Measurements from ENCODE around the gene CISH. TPM values are rescaled to one million over a fixed set of nuclear protein-coding genes. Genes with fewer than 3 reads are reported as not detected.

Gene CISH
- total RNA-seq, 1 experiment from 2014 or later: 0.26 TPM

DNA sequence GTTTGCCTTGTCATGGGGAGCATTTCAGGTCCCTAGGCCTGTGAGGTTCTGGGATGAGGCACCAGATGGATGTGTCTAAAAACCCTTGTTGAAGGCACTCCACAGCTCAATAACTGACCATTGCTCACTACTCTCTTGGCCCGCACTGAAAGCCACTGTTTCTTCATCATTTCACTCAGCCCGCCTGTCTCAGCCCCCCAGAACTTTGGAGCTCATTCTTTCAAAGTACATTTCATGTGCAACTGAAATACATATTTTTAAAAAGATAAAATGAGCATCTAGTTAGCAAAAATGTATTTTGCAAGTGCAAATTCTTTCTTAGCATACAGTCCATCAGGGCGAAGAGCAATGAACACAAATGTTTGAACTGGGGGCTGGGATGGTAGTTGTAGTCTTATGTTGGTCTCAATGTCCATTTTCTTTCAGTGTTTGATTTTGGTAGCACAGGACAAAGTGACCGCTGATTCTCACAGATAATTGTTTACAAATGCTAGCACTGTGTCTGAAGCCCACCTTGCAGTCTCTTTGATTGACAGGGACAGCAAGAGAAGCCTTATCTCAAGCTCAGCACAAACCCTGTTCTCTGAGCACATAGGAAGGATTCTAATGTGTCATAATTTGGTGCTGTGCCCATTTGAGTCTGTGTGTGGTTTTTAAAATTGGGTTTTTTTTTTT, 22.7 kb downstream of the CISH start:
- H3K9me3 Mint-ChIP-seq (ENCODE audit: unreplicated experiment): no peaks in the 10 kb centered on the region
- H3K27ac Mint-ChIP-seq (ENCODE audit: low read depth, unreplicated experiment): no peak overlapping the region
- intact Hi-C loops (cut with micrococcal nuclease): no loop called here
- no TSS peak for BruUV-seq (replicated peaks)
- H3K27me3 Mint-ChIP-seq (ENCODE audit: insufficient read depth, unreplicated experiment): no peaks in the 10 kb centered on the region
- H3K36me3 Mint-ChIP-seq (ENCODE audit: insufficient read depth, unreplicated experiment): no peaks in the 10 kb centered on the region
- peaks cover 12% of the 10 kb centered on the region for H3K4me1 Mint-ChIP-seq (ENCODE audit: insufficient read depth, unreplicated experiment)
- POLR2A ChIA-PET: interaction anchor here (0.8 to 3.9 kb wide), 6 partner anchors 10 to 238 kb away, joined by 3 to 15 read pairs (median 6); partner anchors contain the start of genes CYB561D2, HEMK1 and NPRL2
- no peak for DNase-seq (ENCODE audit: unreplicated experiment)
- TF ChIP-seq, protein P1, sequence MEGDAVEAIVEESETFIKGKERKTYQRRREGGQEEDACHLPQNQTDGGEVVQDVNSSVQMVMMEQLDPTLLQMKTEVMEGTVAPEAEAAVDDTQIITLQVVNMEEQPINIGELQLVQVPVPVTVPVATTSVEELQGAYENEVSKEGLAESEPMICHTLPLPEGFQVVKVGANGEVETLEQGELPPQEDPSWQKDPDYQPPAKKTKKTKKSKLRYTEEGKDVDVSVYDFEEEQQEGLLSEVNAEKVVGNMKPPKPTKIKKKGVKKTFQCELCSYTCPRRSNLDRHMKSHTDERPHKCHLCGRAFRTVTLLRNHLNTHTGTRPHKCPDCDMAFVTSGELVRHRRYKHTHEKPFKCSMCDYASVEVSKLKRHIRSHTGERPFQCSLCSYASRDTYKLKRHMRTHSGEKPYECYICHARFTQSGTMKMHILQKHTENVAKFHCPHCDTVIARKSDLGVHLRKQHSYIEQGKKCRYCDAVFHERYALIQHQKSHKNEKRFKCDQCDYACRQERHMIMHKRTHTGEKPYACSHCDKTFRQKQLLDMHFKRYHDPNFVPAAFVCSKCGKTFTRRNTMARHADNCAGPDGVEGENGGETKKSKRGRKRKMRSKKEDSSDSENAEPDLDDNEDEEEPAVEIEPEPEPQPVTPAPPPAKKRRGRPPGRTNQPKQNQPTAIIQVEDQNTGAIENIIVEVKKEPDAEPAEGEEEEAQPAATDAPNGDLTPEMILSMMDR (IDR thresholded peaks at IDR 0.05; ENCODE audit: unreplicated experiment): no peak
- H3K4me3 Mint-ChIP-seq (ENCODE audit: unreplicated experiment): no peak overlapping the region
- CTCF ChIA-PET: interaction anchor here (0.6 to 5.8 kb wide), 6 partner anchors 11 to 121 kb away, joined by 3 to 71 read pairs (median 4); partner anchors contain the start of gene CISH

DNA sequence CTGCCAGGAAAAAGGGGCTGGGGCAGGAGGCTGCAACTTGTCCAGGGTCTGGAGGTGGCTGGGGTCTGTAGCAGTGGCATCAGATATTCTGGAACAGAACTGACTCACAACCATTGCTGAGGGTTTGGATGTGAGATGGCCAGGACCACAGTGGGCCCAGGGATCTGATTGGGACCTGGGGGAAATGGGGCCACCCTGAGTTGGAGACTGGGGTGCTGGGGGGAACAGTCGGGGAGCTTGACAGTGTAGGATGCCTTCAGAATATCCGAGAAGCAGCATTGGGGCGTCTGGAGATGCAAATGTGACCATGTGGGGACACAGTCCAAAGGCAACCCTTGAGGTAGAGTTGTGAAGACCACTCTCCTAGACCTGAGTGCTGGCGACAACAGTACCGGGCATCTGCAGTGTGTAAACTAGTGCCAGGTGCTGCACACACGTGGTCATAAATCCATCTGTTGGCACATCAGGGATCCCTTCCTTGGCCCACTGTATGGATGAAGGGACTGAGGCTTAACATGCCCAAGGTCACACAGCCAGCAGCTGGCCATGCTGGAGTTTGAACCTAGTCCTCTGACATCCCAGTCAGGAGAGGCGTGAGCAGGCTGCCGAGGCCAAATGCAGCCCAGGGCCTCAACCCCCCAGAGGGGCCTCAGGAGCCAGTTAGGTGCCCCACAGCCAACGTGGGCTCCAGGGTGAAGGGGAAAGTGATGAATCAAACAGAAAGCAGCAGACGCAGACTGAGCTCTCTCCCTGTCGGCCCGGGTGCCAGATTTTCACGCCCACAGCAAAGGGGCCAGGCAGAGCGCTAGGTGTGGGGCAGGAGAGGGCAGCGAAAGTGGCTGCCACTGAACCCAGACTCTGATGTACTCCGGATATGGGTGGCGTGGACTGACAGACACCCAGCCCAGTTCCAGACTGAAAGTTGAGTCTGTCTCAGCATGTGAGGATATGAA, 23.5 kb downstream of the CISH start:
- H3K4me1 Mint-ChIP-seq (ENCODE audit: insufficient read depth, unreplicated experiment): peaks cover 18% of the 10 kb centered on the region
- no peak for DNase-seq (ENCODE audit: unreplicated experiment)
- BruUV-seq (replicated peaks): no TSS peak
- no peak overlapping the region for H3K27ac Mint-ChIP-seq (ENCODE audit: low read depth, unreplicated experiment)
- H3K4me3 Mint-ChIP-seq (ENCODE audit: unreplicated experiment): no peak overlapping the region
- no peaks in the 10 kb centered on the region for H3K9me3 Mint-ChIP-seq (ENCODE audit: unreplicated experiment)
- ChIA-PET POLR2A (interaction anchor here (1.0 to 3.9 kb wide), 5 partner anchors 9 to 31 kb away, joined by 3 to 15 read pairs (median 4); no protein-coding TSS in a partner anchor), CTCF (interaction anchor here (0.6 to 5.8 kb wide), 7 partner anchors 10 to 384 kb away, joined by 3 to 71 read pairs (median 6); partner anchors contain the start of gene CISH)
- TF ChIP-seq, protein P1 (IDR thresholded peaks at IDR 0.05; ENCODE audit: unreplicated experiment): no peak
- H3K36me3 Mint-ChIP-seq (ENCODE audit: insufficient read depth, unreplicated experiment): no peaks in the 10 kb centered on the region
- intact Hi-C loops (cut with micrococcal nuclease): no loop called here
- no peaks in the 10 kb centered on the region for H3K27me3 Mint-ChIP-seq (ENCODE audit: insufficient read depth, unreplicated experiment)

DNA sequence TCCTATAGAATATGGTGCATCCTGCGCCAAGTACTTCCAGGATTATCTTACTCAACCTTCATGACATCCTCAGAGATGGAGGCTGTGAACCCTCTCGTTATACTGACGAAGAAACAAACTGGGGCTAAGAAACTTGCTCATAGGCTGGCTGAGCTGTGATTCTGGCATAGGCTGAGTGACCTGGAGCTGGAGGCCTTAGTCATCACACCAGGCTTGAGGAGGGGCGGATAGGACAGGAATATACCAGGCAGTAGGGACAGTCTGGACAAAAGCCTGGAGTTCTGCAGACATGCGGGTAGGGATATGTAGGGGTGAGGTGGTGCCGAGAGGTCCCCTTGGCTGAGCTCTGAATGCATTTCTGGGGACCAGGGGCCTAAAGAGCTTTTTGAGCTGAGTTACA, 24.2 kb downstream of the CISH start:
- TF ChIP-seq, protein P1 (IDR thresholded peaks at IDR 0.05; ENCODE audit: unreplicated experiment): no peak
- ChIA-PET POLR2A (interaction anchor here (0.7 to 3.9 kb wide), 4 partner anchors 9 to 32 kb away, joined by 3 to 15 read pairs (median 4); no protein-coding TSS in a partner anchor), CTCF (interaction anchor here (1.0 to 5.8 kb wide), 7 partner anchors 11 to 65 kb away, joined by 3 to 71 read pairs (median 6); partner anchors contain the start of gene CISH)
- H3K27me3 Mint-ChIP-seq (ENCODE audit: insufficient read depth, unreplicated experiment): no peaks in the 10 kb centered on the region
- no peak overlapping the region for H3K4me3 Mint-ChIP-seq (ENCODE audit: unreplicated experiment)
- no peak overlapping the region for H3K27ac Mint-ChIP-seq (ENCODE audit: low read depth, unreplicated experiment)
- H3K4me1 Mint-ChIP-seq (ENCODE audit: insufficient read depth, unreplicated experiment): peaks cover 18% of the 10 kb centered on the region
- intact Hi-C loops (cut with micrococcal nuclease): no loop called here
- BruUV-seq (replicated peaks): no TSS peak
- peak; percentile 36 for DNase-seq (ENCODE audit: unreplicated experiment)
- no peaks in the 10 kb centered on the region for H3K36me3 Mint-ChIP-seq (ENCODE audit: insufficient read depth, unreplicated experiment)
- H3K9me3 Mint-ChIP-seq (ENCODE audit: unreplicated experiment): no peaks in the 10 kb centered on the region

- intact Hi-C loops (cut with micrococcal nuclease): no loop called here
- no TSS peak for BruUV-seq (replicated peaks)
- H3K9me3 Mint-ChIP-seq (ENCODE audit: unreplicated experiment): no peaks in the 10 kb centered on the region
- TF ChIP-seq, protein P1 (IDR thresholded peaks at IDR 0.05; ENCODE audit: unreplicated experiment): no peak
- CTCF ChIA-PET: interaction anchor here (0.8 to 5.8 kb wide), 9 partner anchors 12 to 65 kb away, joined by 3 to 71 read pairs (median 6); partner anchors contain the start of gene CISH
- H3K36me3 Mint-ChIP-seq (ENCODE audit: insufficient read depth, unreplicated experiment): no peaks in the 10 kb centered on the region
- DNase-seq (ENCODE audit: unreplicated experiment): no peak
- H3K27ac Mint-ChIP-seq (ENCODE audit: low read depth, unreplicated experiment): no peak overlapping the region
- POLR2A ChIA-PET: interaction anchor here (0.5 to 3.9 kb wide), 5 partner anchors 8 to 302 kb away, joined by 3 to 15 read pairs (median 5); partner anchors contain the start of gene HEMK1
- H3K27me3 Mint-ChIP-seq (ENCODE audit: insufficient read depth, unreplicated experiment): no peaks in the 10 kb centered on the region
- H3K4me3 Mint-ChIP-seq (ENCODE audit: unreplicated experiment): no peak overlapping the region
- peaks cover 18% of the 10 kb centered on the region for H3K4me1 Mint-ChIP-seq (ENCODE audit: insufficient read depth, unreplicated experiment)
Measured at GRCh38 chr3:50586763-50587070, 24.9 kb downstream of the CISH start.
